GM10248 (cell line): ENCODE measurements around the gene WDR45B.

ENCODE experiments used
- CTCF ChIA-PET: fragments of 300-600 bp; sonication (Branson Sonifier 250); formaldehyde crosslinking; extraction: SDS; loops from one replicate; lab custom pipeline; 2021; ENCODE audit warnings: antibody characterized with exemption; lab: Yijun Ruan, JAX
- POLR2A ChIA-PET: fragments of 350-650 bp; sonication (Branson Sonifier 250); formaldehyde crosslinking; extraction: SDS; loops from one replicate; lab custom pipeline; 2020; ENCODE audit warnings: antibody characterized with exemption; lab: Yijun Ruan, JAX
- DNase-seq: peaks from one replicate; pipeline ENCODE4 v3.0.0; 2012; ENCODE audit errors: extremely low spot score
- CTCF ChIP-seq: IDR thresholded peaks from 2 replicates; pipeline ENCODE4 v1.5.1; 2012; ENCODE audit warnings: mild to moderate bottlenecking, low read depth; ENCODE audit errors: extremely low read depth, missing control alignments, control extremely low read depth

Gene WDR45B

GRCh38 chr17:82599674-82600661 is 48.3 kb downstream of the WDR45B start:
- no peak for TF ChIP-seq CTCF
- POLR2A ChIA-PET, result no interaction called here
- peak; percentile 54 for DNase-seq
- CTCF ChIA-PET, result no interaction called here

- DNase-seq, result no peak
- POLR2A ChIA-PET, result no interaction called here
- CTCF ChIA-PET, result no interaction called here
- TF ChIP-seq CTCF, result no peak
These were observed 49.8 kb downstream of the WDR45B start for GRCh38 chr17:82598256-82599119.

- CTCF ChIA-PET, result no interaction called here
- POLR2A ChIA-PET, result no interaction called here
- DNase-seq, result no peak
- no peak for TF ChIP-seq CTCF
These were observed 51.2 kb downstream of the WDR45B start for GRCh38 chr17:82596837-82597672.

GRCh38 chr17:82596296-82596695 is 51.9 kb downstream of the WDR45B start:
- no peak for TF ChIP-seq CTCF
- POLR2A ChIA-PET, result no interaction called here
- no peak for DNase-seq
- CTCF ChIA-PET, result no interaction called here

- CTCF ChIA-PET, result interaction anchor here (0.9 kb wide), 1 partner anchor 27 kb away, joined by 3 read pairs; no protein-coding TSS in a partner anchor
- POLR2A ChIA-PET, result no interaction called here
- no peak for TF ChIP-seq CTCF
- DNase-seq, result no peak
These were observed 52.4 kb downstream of the WDR45B start for GRCh38 chr17:82595893-82596292.
